IMR-90 (cell line): ENCODE measurements around the gene PAWR.

ENCODE experiments used
- CHD1 ChIP-seq: IDR thresholded peaks from 2 replicates; pipeline ENCODE4 v1.6.1; 2012; ENCODE audit warnings: low read depth, low read length, improper control_type of control experiment
- CTCF ChIP-seq: conservative IDR thresholded peaks from 2 replicates; pipeline ENCODE4 v1.5.1; 2012; ENCODE audit warnings: mild to moderate bottlenecking, low read depth, low read length, improper control_type of control experiment
- MAFK ChIP-seq: IDR thresholded peaks from 2 replicates; pipeline ENCODE4 v1.6.1; 2012; ENCODE audit warnings: low read depth, low read length, improper control_type of control experiment
- NFE2L2 ChIP-seq: fragments of 150-350 bp; IDR thresholded peaks from 2 replicates; pipeline ENCODE4 v1.6.1; 2016; ENCODE audit warnings: low read depth, mild to moderate bottlenecking, low read length
- POLR2A ChIP-seq: IDR thresholded peaks from 2 replicates; pipeline ENCODE4 v1.6.1; 2012; ENCODE audit warnings: mild to moderate bottlenecking, low read depth, low read length
- RFX5 ChIP-seq: IDR thresholded peaks from 2 replicates; pipeline ENCODE4 v1.8.0; 2012; ENCODE audit warnings: low read depth, mild to moderate bottlenecking, low read length, moderate library complexity
- USF2 ChIP-seq: fragments of 150-350 bp; IDR thresholded peaks from 2 replicates; pipeline ENCODE4 v1.6.1; 2017; ENCODE audit warnings: mild to moderate bottlenecking, antibody characterized with exemption, low read length, low read depth

DNA sequence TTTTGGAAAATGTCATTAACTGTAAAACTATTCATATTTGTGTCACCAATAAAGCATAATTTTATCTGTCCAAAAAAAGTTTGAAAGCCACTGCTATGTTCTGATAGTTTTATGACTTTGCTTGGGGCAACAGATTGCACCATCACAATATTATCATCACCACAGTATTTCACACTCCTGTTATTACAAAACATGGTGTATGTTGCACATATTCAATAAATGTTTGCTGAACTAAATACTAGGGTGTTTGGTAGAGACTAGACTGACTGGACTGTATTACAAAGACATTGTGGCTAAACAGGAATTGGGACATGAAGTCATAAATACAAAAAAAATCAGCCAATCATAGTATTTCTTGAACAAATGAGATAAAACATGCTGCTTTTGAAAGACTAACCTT is 55.1 kb downstream of the PAWR start:
- TF ChIP-seq CTCF (no peak), RFX5 (no peak), MAFK (no peak), USF2 (no peak), CHD1 (no peak), NFE2L2 (no peak), POLR2A (no peak)
